OCI-LY1 (cell line): ENCODE results near the gene PIAS4.

Source experiments
- EZH2 ChIP-seq: fragments of 200-600 bp; sonication (generic), shearing (Covaris generic); IDR thresholded peaks from 2 replicates; pipeline ENCODE4 v1.8.0; 2017; ENCODE audit warnings: borderline replicate concordance, mixed run types, mild to moderate bottlenecking, antibody characterized with exemption, low read length, moderate library complexity, mixed read lengths
- TF ChIP-seq, protein P1 (sequence below): fragments of 200-600 bp; sonication (generic), shearing (Covaris generic); IDR thresholded peaks from 2 replicates; pipeline ENCODE4 v1.5.1; 2017; ENCODE audit warnings: mild to moderate bottlenecking, antibody characterized with exemption, low read length, moderate library complexity, mixed read lengths

DNA sequence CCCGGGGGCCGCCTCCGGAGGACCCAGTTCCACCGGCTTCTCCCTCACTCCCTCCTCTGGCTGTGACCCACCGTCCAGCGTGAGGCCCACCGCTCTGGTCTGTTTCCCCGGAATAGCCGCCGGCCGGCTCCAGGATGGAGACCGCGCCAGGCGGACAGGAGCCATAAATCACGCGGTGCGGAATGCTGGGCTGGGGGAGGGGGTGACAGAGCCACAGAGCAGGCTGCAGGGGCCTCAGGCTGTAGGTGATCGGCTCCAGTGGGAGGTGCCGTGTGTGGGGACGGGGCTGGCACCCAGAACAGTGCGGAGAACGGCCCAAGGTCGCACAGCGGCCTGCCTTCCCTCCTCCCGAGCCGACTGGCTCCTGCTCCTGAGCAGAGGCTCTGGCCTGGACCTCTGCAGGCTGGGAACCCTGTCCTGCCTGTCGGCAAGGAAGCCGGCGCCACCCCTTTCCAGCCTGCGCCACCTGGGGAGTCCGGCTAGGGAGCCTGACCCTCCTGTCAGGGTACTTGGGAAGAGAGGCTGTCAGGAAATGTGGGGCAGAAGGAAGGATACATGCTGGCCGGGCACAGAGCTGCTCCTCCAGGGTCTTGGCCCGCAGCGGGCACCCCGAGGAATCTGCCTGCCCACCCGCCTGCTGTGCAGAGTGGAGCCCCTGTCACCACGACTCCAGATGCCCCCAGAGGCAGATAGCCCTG is 8.3 kb downstream of the PIAS4 start:
- TF ChIP-seq, protein P1, sequence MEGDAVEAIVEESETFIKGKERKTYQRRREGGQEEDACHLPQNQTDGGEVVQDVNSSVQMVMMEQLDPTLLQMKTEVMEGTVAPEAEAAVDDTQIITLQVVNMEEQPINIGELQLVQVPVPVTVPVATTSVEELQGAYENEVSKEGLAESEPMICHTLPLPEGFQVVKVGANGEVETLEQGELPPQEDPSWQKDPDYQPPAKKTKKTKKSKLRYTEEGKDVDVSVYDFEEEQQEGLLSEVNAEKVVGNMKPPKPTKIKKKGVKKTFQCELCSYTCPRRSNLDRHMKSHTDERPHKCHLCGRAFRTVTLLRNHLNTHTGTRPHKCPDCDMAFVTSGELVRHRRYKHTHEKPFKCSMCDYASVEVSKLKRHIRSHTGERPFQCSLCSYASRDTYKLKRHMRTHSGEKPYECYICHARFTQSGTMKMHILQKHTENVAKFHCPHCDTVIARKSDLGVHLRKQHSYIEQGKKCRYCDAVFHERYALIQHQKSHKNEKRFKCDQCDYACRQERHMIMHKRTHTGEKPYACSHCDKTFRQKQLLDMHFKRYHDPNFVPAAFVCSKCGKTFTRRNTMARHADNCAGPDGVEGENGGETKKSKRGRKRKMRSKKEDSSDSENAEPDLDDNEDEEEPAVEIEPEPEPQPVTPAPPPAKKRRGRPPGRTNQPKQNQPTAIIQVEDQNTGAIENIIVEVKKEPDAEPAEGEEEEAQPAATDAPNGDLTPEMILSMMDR: no peak
- no peak for TF ChIP-seq EZH2
